ENCODE results near the gene PCDHGA9.

Gene PCDHGA9

GRCh38 chr5:141441571-141442170 lies 39.1 kb downstream of the PCDHGA9 start:
- H2AFZ ChIP-seq (ENCODE audit: low read length): no peak overlapping the region
- H3K9me3 ChIP-seq (replicated peaks; ENCODE audit: insufficient read depth, low read length): no peaks in the 10 kb centered on the region
- no peak overlapping the region for H3K4me2 ChIP-seq (ENCODE audit: low read depth, low read length)
- H3K9me2 ChIP-seq (replicated peaks; ENCODE audit: insufficient read depth, low read length): no peaks in the 10 kb centered on the region
- no peaks in the 10 kb centered on the region for H3K27me3 ChIP-seq (replicated peaks; ENCODE audit: insufficient read depth, low read length)
- no peak overlapping the region for H3K9ac ChIP-seq (ENCODE audit: low read length)
- no peak for DNase-seq
- no peak overlapping the region for H3K27ac ChIP-seq (ENCODE audit: low read length)
- TF ChIP-seq CTCF (IDR thresholded peaks at IDR 0.05; ENCODE audit: low read length): no peak
- no peak for TF ChIP-seq EZH2phosphoT487 (IDR thresholded peaks at IDR 0.05; ENCODE audit: low read length)
- TF ChIP-seq EZH2 (optimal IDR thresholded peaks at IDR 0.05; ENCODE audit: low read depth, low read length): no peak
- no peaks in the 10 kb centered on the region for H3K79me2 ChIP-seq (ENCODE audit: low read length)
- H3F3A ChIP-seq (ENCODE audit: insufficient read depth, low read length): no peaks in the 10 kb centered on the region
- H3K4me1 ChIP-seq (ENCODE audit: low read length): no peaks in the 10 kb centered on the region
- H4K20me1 ChIP-seq (ENCODE audit: insufficient read depth, low read length): no peaks in the 10 kb centered on the region
- H3K4me3 ChIP-seq (ENCODE audit: low read length): no peak overlapping the region
- no peaks in the 10 kb centered on the region for H3K36me3 ChIP-seq (replicated peaks; ENCODE audit: insufficient read depth, low read length)
